ENCODE measurements around the gene ARHGEF19. TPM values are rescaled to one million over a fixed set of nuclear protein-coding genes. Genes with fewer than 3 reads are reported as not detected.
"Not testable (repeated sequence)": the region's sequence is repeated elsewhere in the genome, so short reads cannot be mapped to it uniquely, and the experiment has no call there.

The ARHGEF19 gene
- polyA plus RNA-seq (2011; rRNA removed) = 8.0 and 11.6 TPM in 2 replicates
- polyA minus RNA-seq (2011; rRNA and poly(A)+ RNA removed) = 4.0 and 5.8 TPM in 2 replicates

DNA sequence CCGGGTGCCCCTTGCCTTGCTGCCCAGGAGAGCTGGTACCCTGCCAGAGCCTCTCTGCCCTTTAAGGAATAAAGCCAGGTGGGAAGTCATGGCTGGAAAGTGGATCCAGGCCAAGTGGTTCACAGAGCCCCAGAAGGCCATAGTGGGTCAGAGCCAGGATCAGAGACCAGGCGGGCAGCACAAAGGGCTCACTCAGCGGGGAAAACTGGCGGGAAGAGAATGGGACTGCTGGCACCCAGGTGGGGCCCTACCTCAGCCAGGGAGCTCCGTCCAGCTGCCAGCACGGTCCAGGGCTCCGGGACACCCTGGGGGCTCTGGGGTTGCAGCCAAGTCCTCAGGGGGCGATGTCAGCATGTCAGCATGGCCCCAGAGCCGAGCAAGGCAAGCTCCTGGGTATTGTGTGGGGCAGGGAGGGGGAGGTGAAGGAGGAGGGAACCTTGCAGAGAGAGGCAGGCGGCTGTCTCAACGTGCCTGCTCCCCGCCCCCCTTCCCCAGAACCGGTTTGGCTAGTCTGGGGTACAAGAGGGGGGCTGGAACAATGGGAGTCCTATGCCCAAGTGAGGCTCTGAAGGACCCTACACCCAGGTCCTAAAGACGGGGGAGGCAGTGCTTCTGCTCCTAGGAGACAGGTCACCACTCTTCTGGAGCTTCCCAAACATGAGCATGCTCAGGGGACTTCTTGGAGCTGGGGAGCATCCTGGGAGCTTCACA, at the start of gene ARHGEF19:
Gene ARHGEF19, minus strand, starts transcription at position 402 of the 711 bp plus-strand sequence. CDS start 3,598 bp downstream, outside the sequence.
- TF ChIP-seq, protein P1, sequence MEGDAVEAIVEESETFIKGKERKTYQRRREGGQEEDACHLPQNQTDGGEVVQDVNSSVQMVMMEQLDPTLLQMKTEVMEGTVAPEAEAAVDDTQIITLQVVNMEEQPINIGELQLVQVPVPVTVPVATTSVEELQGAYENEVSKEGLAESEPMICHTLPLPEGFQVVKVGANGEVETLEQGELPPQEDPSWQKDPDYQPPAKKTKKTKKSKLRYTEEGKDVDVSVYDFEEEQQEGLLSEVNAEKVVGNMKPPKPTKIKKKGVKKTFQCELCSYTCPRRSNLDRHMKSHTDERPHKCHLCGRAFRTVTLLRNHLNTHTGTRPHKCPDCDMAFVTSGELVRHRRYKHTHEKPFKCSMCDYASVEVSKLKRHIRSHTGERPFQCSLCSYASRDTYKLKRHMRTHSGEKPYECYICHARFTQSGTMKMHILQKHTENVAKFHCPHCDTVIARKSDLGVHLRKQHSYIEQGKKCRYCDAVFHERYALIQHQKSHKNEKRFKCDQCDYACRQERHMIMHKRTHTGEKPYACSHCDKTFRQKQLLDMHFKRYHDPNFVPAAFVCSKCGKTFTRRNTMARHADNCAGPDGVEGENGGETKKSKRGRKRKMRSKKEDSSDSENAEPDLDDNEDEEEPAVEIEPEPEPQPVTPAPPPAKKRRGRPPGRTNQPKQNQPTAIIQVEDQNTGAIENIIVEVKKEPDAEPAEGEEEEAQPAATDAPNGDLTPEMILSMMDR (IDR thresholded peaks at IDR 0.05; ENCODE audit: insufficient read depth, low read depth, low read length) = no peak
- no peaks in the 10 kb centered on the region for H3K27me3 ChIP-seq (ENCODE audit: control insufficient read depth, insufficient read depth, low read length)
- ChIA-PET CTCF (no interaction called here), POLR2A (no interaction called here)
- H3K4me3 ChIP-seq (ENCODE audit: low read depth, low read length) = no peak within 1 kb of the TSS
- H3K36me3 ChIP-seq (ENCODE audit: control insufficient read depth, insufficient read depth, low read length) = no peaks in the 10 kb centered on the region
- DNase-seq (ENCODE audit: low read depth) = no peak

DNA sequence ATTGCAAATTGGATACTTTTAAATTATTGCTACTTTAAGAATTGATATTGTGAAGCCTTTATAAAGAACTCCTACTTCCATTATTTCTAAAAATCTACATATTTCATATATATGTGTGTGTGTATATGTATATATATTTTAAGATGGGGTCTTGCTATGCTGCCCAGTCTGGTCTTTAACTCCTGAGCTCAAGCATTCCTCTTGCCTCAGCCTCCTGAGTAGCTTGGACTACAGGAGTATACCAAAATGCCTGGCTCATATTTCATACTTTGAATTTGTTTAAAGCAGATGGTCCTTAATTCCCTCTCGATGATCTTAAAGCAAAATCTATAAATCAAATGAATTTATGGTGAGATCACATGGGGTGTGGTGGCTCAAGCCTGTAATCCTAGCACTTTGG, 49.6 kb upstream of the ARHGEF19 start:
- Histone ChIP-seq H3K4me3 (ENCODE audit: low read depth, low read length) (no peak overlapping the region), H3K36me3 (ENCODE audit: control insufficient read depth, insufficient read depth, low read length) (no peaks in the 10 kb centered on the region), H3K27me3 (ENCODE audit: control insufficient read depth, insufficient read depth, low read length) (no peaks in the 10 kb centered on the region)
- TF ChIP-seq, protein P1 (IDR thresholded peaks at IDR 0.05; ENCODE audit: insufficient read depth, low read depth, low read length) = no peak
- ChIA-PET POLR2A (no interaction called here), CTCF (interaction anchor here (1.0 kb wide), 1 partner anchor 9 kb away, joined by 4 read pairs; no protein-coding TSS in a partner anchor)
- DNase-seq (ENCODE audit: low read depth) = no peak

GRCh38 chr1:16260814-16261213, 48.4 kb upstream of the ARHGEF19 start:
- H3K4me3 ChIP-seq (ENCODE audit: low read depth, low read length) = no peak overlapping the region
- no peaks in the 10 kb centered on the region; the same call in 1 of the 2 replicates for H3K36me3 ChIP-seq (ENCODE audit: control insufficient read depth, insufficient read depth, low read length)
- peak; percentile 37 for DNase-seq (ENCODE audit: low read depth)
- H3K27me3 ChIP-seq (ENCODE audit: control insufficient read depth, insufficient read depth, low read length) = no peaks in the 10 kb centered on the region
- CTCF ChIA-PET = interaction anchor here (0.6 to 1.8 kb wide), 3 partner anchors 16 to 178 kb away, joined by 3 read pairs; no protein-coding TSS in a partner anchor
- TF ChIP-seq, protein P1 (IDR thresholded peaks at IDR 0.05; ENCODE audit: insufficient read depth, low read depth, low read length) = no peak
- POLR2A ChIA-PET = no interaction called here

DNA sequence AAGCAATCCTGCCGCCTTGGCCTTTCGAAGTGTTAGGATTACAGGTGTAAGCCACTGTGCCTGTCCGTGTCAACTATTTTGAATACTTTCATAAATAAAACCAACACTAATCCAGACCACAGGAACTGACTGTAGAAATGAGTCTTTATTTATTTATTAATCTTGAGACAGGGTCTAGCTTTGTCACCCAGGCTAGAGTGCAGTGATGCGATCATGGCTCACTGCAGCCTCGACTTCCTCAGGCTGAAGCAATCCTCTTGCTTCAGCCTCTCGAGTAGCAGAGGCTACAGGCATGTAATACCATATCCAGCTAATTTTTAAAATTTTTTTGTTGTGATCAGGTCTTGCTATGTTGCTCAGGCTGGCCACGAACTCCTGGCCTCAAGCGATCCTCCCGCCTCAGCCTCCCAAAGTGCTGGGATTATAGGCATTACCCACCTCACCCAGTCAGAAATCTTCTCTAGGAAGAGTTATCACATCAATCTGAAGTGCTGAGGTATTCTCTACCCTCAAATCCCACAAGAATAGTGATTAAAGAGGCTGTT, 46.2 kb upstream of the ARHGEF19 start:
- DNase-seq (ENCODE audit: low read depth) = no peak
- CTCF ChIA-PET = no interaction called here
- H3K4me3 ChIP-seq (ENCODE audit: low read depth, low read length) = no peak overlapping the region
- TF ChIP-seq, protein P1 (IDR thresholded peaks at IDR 0.05; ENCODE audit: insufficient read depth, low read depth, low read length) = no peak
- POLR2A ChIA-PET = no interaction called here
- H3K36me3 ChIP-seq (ENCODE audit: control insufficient read depth, insufficient read depth, low read length) = peaks cover 3% of the 10 kb centered on the region; the same call in 1 of the 2 replicates
- H3K27me3 ChIP-seq (ENCODE audit: control insufficient read depth, insufficient read depth, low read length) = no peaks in the 10 kb centered on the region

DNA sequence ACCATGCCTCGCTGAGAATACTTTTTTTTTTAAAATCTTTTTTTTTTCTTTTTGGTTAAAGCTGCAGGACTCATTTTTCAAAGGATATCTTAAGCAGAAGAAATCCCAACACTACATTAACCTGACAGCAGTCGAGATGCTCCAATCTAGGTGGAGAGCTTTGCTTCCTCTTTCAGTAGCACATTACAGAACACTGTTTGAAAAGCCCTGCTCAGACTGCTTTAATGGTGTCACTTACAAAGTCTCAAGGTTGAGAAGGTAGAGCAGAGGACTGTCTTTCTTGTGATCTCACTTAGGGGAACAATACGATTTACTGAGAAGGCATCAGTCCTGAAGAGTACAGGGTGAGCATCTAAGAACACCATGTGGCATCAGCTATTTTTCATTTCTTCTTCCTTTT, 45.5 kb upstream of the ARHGEF19 start:
- no peak for DNase-seq (ENCODE audit: low read depth)
- CTCF ChIA-PET = interaction anchor here (1.3 kb wide), 1 partner anchor 13 kb away, joined by 3 read pairs; no protein-coding TSS in a partner anchor
- Histone ChIP-seq H3K36me3 (ENCODE audit: control insufficient read depth, insufficient read depth, low read length) (peaks cover 3% of the 10 kb centered on the region; the same call in 1 of the 2 replicates), H3K4me3 (ENCODE audit: low read depth, low read length) (no peak overlapping the region), H3K27me3 (ENCODE audit: control insufficient read depth, insufficient read depth, low read length) (no peaks in the 10 kb centered on the region)
- TF ChIP-seq, protein P1 (IDR thresholded peaks at IDR 0.05; ENCODE audit: insufficient read depth, low read depth, low read length) = no peak
- POLR2A ChIA-PET = interaction anchor here (0.7 kb wide), 1 partner anchor 9 kb away, joined by 4 read pairs; no protein-coding TSS in a partner anchor

GRCh38 chr1:16257556-16257955, 45.1 kb upstream of the ARHGEF19 start:
- H3K4me3 ChIP-seq (ENCODE audit: low read depth, low read length); H3K36me3 ChIP-seq (ENCODE audit: control insufficient read depth, insufficient read depth, low read length); DNase-seq (ENCODE audit: low read depth); H3K27me3 ChIP-seq (ENCODE audit: control insufficient read depth, insufficient read depth, low read length): not testable (repeated sequence)
- ChIA-PET CTCF (interaction anchor here (1.3 kb wide), 1 partner anchor 13 kb away, joined by 3 read pairs; no protein-coding TSS in a partner anchor), POLR2A (interaction anchor here (0.7 kb wide), 1 partner anchor 9 kb away, joined by 4 read pairs; no protein-coding TSS in a partner anchor)

Data from BJ (cell line).